Measurements from ENCODE around the gene SBSN. TPM values are rescaled to one million over a fixed set of nuclear protein-coding genes. Genes with fewer than 3 reads are reported as not detected.

SBSN gene
- total RNA-seq, 2 donors from 2014 or later = not detected

- peaks cover 0 to 3% of the 10 kb centered on the region in 2 donors for H3K27me3 ChIP-seq
- H3K27ac ChIP-seq = no peak overlapping the region
- no peaks in the 10 kb centered on the region for H3K9me3 ChIP-seq
- no peaks in the 10 kb centered on the region for H3K36me3 ChIP-seq
- TF ChIP-seq CTCF (IDR thresholded peaks at IDR 0.05) = no peak
- no peak overlapping the region for H3K4me3 ChIP-seq
- peaks cover 0 to 16% of the 10 kb centered on the region in 2 donors for H3K4me1 ChIP-seq
- DNase-seq (ENCODE audit: low spot score) = no peak
These were observed 16.8 kb downstream of the SBSN start for GRCh38 chr19:35511337-35511736.

DNA sequence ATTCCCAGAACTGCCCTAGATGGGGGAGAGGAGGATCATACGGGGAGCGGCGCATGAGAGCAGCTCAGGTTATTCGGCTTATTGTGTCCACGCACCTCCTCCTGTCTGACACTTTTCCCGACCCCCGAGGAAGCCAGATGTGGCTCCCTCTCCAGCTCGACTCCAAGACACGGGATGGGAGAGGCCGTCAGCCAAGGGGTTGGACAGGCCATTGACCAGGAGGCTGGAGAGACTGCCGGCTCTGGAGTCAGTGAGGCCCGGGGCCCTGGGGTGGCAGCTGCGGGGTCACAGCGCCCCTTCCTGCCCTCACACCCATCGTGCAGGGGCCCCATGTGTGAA lies 17.5 kb downstream of the SBSN start:
- Histone ChIP-seq H3K27ac (no peak overlapping the region), H3K27me3 (peaks cover 0 to 3% of the 10 kb centered on the region in 2 donors), H3K4me1 (peaks cover 0 to 16% of the 10 kb centered on the region in 2 donors), H3K36me3 (no peaks in the 10 kb centered on the region), H3K4me3 (no peak overlapping the region), H3K9me3 (no peaks in the 10 kb centered on the region)
- TF ChIP-seq CTCF (IDR thresholded peaks at IDR 0.05) = peak in 1 of 2 donors; percentile 9
- no peak for DNase-seq (ENCODE audit: low spot score)

GRCh38 chr19:35509861-35510625 lies 18.1 kb downstream of the SBSN start:
- H3K4me3 ChIP-seq = peak overlapping the region; percentile 38 to 46
- H3K27ac ChIP-seq = peak overlapping the region; percentile 11 to 26
- TF ChIP-seq CTCF (IDR thresholded peaks at IDR 0.05) = peak; percentile 77 to 96
- H3K4me1 ChIP-seq = peaks cover 0 to 16% of the 10 kb centered on the region in 2 donors
- peaks cover 0 to 3% of the 10 kb centered on the region in 2 donors for H3K27me3 ChIP-seq
- DNase-seq (ENCODE audit: low spot score) = peak; percentile 73
- H3K36me3 ChIP-seq = no peaks in the 10 kb centered on the region
- H3K9me3 ChIP-seq = no peaks in the 10 kb centered on the region

- H3K36me3 ChIP-seq = no peaks in the 10 kb centered on the region
- H3K27ac ChIP-seq = no peak overlapping the region
- DNase-seq (ENCODE audit: low spot score) = no peak
- peak overlapping the region in 1 of 2 donors; percentile 46 for H3K4me3 ChIP-seq
- peaks cover 0 to 16% of the 10 kb centered on the region in 2 donors for H3K4me1 ChIP-seq
- peaks cover 0 to 3% of the 10 kb centered on the region in 2 donors for H3K27me3 ChIP-seq
- H3K9me3 ChIP-seq = no peaks in the 10 kb centered on the region
- no peak for TF ChIP-seq CTCF (IDR thresholded peaks at IDR 0.05)
These were observed 19.0 kb downstream of the SBSN start for GRCh38 chr19:35509018-35509652.

DNA sequence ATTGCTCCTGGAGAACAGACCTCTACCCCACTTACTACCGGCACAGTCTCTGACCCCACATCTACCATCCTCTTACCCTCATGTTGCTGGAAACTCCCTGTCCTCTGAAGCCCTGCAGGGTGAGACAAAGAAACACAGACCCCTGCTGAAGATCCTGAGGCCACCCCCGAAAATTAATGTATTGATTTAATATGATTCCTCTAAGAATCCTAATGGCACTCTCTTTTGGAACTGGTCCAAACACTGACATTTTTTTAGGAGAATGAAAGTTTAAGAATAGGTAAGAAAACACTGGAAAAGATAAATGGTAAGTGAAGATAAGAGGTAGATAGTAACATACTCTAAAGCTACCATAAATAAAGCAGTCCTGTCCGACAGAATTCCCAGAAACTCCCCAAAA lies 20.0 kb downstream of the SBSN start:
- Histone ChIP-seq H3K36me3 (no peaks in the 10 kb centered on the region), H3K4me1 (peaks cover 0 to 16% of the 10 kb centered on the region in 2 donors), H3K27me3 (peaks cover 0 to 3% of the 10 kb centered on the region in 2 donors), H3K27ac (no peak overlapping the region), H3K4me3 (no peak overlapping the region), H3K9me3 (no peaks in the 10 kb centered on the region)
- TF ChIP-seq CTCF (IDR thresholded peaks at IDR 0.05) = no peak
- no peak for DNase-seq (ENCODE audit: low spot score)
